Tibial nerve (tissue), 4 donors: ENCODE measurements around the gene MANSC1.

Experiments
- EP300 ChIP-seq, 2 donors: sonication (generic); formaldehyde crosslinking; IDR thresholded peaks; one replicate each; pipeline ENCODE4 v1.6.1; 2017; ENCODE audit warnings: antibody characterized with exemption in 2 of 2, mild to moderate bottlenecking in 1 of 2
- POLR2A ChIP-seq, 2 donors: fragments of 450-650 bp; IDR thresholded peaks; one replicate each; pipeline ENCODE4 v1.6.1; 2017; ENCODE audit warnings: antibody characterized with exemption in 2 of 2, mild to moderate bottlenecking in 2 of 2, moderate library complexity in 2 of 2
- TF ChIP-seq, protein P1 (sequence below), 5 experiments: fragments of 200-600 bp in 3 of 5; fragments of 450-650 bp in 2 of 5; sonication (generic) in 3 of 5; IDR thresholded peaks; one replicate each; pipeline ENCODE4 v1.5.1; 2016 to 2019; ENCODE audit warnings: antibody characterized with exemption in 5 of 5, mild to moderate bottlenecking in 3 of 5, moderate library complexity in 2 of 5

DNA sequence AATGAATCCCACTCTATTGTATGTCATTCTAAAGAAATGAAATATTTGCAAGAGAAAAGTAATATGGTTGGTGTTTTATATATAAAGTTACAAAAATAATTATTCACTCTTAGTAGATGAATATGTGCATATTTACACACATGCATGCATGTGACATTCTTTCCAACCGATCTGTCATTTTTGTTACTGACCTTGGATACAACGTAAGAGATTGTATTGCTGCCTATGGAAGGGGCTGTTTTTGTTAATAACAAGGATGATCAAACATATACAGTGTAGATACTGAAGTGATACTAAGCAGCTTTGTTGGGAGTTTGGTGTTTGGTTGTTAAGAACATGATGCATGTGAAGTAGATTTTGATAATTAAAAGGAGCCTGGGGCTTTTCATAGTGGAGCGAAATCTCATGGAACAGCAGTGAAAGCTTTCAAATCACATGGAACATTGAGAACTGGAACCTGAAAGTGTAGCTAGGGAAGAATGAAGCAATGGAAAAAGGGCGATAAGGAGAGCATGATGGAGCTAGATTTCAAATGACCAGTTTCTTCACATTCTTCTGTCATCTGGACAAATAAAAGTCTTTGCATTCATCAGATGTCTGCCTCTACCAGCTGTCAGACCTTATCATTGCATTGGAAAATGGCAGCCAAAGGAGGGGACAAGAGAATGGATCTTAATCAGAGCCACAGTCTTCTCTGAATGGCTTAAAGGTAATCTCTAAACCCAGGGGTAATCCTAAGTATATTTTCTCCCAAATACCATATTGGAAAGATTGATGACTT, 16.8 kb upstream of the MANSC1 start:
- TF ChIP-seq, protein P1, sequence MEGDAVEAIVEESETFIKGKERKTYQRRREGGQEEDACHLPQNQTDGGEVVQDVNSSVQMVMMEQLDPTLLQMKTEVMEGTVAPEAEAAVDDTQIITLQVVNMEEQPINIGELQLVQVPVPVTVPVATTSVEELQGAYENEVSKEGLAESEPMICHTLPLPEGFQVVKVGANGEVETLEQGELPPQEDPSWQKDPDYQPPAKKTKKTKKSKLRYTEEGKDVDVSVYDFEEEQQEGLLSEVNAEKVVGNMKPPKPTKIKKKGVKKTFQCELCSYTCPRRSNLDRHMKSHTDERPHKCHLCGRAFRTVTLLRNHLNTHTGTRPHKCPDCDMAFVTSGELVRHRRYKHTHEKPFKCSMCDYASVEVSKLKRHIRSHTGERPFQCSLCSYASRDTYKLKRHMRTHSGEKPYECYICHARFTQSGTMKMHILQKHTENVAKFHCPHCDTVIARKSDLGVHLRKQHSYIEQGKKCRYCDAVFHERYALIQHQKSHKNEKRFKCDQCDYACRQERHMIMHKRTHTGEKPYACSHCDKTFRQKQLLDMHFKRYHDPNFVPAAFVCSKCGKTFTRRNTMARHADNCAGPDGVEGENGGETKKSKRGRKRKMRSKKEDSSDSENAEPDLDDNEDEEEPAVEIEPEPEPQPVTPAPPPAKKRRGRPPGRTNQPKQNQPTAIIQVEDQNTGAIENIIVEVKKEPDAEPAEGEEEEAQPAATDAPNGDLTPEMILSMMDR (IDR thresholded peaks at IDR 0.05): no peak
- TF ChIP-seq POLR2A (IDR thresholded peaks at IDR 0.05) (no peak), EP300 (IDR thresholded peaks at IDR 0.05) (no peak)
